Nephron progenitor cell (in vitro differentiated cells): Measurements from ENCODE around the gene PEF1.

Experiments used
- DNase-seq: peaks from one replicate; pipeline ENCODE4 v3.0.0; 2021
- H3K27ac Mint-ChIP-seq: 2 replicates; pipeline ENCODE4 v1.8.0; 2021; ENCODE audit warnings: mild to moderate bottlenecking, moderate library complexity, mixed read lengths
- H3K27me3 Mint-ChIP-seq: 2 replicates; pipeline ENCODE4 v1.8.0; 2021; ENCODE audit warnings: mild to moderate bottlenecking, low read depth, mixed read lengths; ENCODE audit not compliant: poor library complexity
- H3K36me3 Mint-ChIP-seq: 2 replicates; pipeline ENCODE4 v1.8.0; 2021; ENCODE audit warnings: low read depth, mixed read lengths
- H3K4me1 Mint-ChIP-seq: 2 replicates; pipeline ENCODE4 v1.8.0; 2021; ENCODE audit warnings: mixed read lengths
- H3K4me3 Mint-ChIP-seq: 2 replicates; pipeline ENCODE4 v1.8.0; 2021; ENCODE audit warnings: mild to moderate bottlenecking, moderate library complexity, mixed read lengths
- H3K9me3 Mint-ChIP-seq: 2 replicates; pipeline ENCODE4 v1.8.0; 2021; ENCODE audit warnings: mild to moderate bottlenecking, moderate library complexity, mixed read lengths
- CTCF ChIP-seq: fragments of 200-600 bp; sonication (generic); IDR thresholded peaks from 2 replicates; pipeline ENCODE4 v1.5.0; 2021; ENCODE audit warnings: antibody characterized with exemption

PEF1 gene

DNA sequence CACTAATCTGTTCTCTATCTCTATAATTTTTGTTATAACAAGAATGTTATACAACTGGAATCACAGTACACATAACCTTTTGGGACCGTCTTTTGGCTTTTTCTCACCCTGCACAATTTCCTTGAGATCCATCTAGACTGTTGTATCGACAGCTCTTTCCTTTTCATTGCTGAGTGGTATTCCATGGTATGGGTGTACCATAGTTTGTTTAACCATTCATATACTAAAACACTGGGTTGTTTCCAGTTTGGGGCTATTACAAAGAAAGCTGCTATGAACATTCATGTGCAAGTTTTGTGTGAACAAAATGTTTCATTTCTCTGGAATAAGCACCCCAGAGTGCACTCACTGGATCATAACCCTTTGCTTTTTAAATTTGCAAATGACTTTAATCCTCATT, 42.6 kb downstream of the PEF1 start:
- H3K27ac Mint-ChIP-seq = no peak overlapping the region
- H3K36me3 Mint-ChIP-seq = no peaks in the 10 kb centered on the region
- no peak overlapping the region for H3K4me3 Mint-ChIP-seq
- peaks cover 40% of the 10 kb centered on the region for H3K27me3 Mint-ChIP-seq
- no peak for DNase-seq
- no peaks in the 10 kb centered on the region for H3K9me3 Mint-ChIP-seq
- no peak for TF ChIP-seq CTCF
- H3K4me1 Mint-ChIP-seq = no peaks in the 10 kb centered on the region

GRCh38 chr1:31600641-31601040, 44.0 kb downstream of the PEF1 start:
- no peak overlapping the region for H3K4me3 Mint-ChIP-seq
- peaks cover 47% of the 10 kb centered on the region for H3K27me3 Mint-ChIP-seq
- peaks cover 5% of the 10 kb centered on the region for H3K4me1 Mint-ChIP-seq
- H3K9me3 Mint-ChIP-seq = no peaks in the 10 kb centered on the region
- TF ChIP-seq CTCF = no peak
- H3K27ac Mint-ChIP-seq = no peak overlapping the region
- no peak for DNase-seq
- H3K36me3 Mint-ChIP-seq = no peaks in the 10 kb centered on the region

DNA sequence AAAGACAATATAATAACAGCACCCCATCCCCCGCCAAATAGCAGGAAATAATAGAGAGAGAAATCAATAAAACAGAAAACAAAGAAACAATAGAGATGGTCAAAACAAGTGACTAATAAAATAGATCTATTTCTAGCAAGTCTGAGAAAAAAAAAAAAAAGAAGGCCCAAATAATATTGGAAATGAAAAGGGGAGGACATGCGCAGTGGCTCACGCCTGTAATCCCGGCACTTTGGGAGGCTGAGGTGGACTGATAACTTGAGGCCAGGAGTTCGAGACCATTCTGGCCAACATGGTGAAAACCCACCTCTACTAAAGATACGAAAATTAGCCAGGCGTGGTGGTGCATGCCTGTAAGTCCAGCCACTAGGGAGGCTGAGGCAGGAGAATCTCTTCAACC, 45.7 kb downstream of the PEF1 start:
- no peaks in the 10 kb centered on the region for H3K9me3 Mint-ChIP-seq
- no peak overlapping the region for H3K4me3 Mint-ChIP-seq
- no peak overlapping the region for H3K27ac Mint-ChIP-seq
- peaks cover 48% of the 10 kb centered on the region for H3K27me3 Mint-ChIP-seq
- no peaks in the 10 kb centered on the region for H3K36me3 Mint-ChIP-seq
- H3K4me1 Mint-ChIP-seq = peaks cover 5% of the 10 kb centered on the region
- DNase-seq = no peak
- no peak for TF ChIP-seq CTCF

DNA sequence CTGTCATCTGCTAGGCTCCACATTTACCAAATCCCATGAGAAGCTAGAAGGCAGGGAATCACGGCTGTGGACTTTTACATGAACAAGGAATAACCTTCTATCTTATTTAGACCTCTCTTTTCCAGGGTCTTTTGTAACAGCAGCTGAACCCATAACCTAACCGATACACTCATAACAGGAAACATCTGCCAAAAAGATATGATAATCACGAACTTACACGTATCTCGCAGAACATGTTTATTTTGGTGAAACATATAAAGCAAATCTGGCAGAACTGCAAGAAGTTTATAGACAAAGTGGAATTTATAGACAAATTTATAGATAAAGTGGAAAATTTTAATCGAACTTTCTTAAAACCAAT, 48.0 kb downstream of the PEF1 start:
- no peak for TF ChIP-seq CTCF
- H3K4me1 Mint-ChIP-seq = peaks cover 5% of the 10 kb centered on the region
- DNase-seq = no peak

GRCh38 chr1:31595836-31596736, 48.6 kb downstream of the PEF1 start:
- Mint-ChIP-seq H3K9me3 (no peaks in the 10 kb centered on the region), H3K27ac (no peak overlapping the region), H3K27me3 (peaks cover 57% of the 10 kb centered on the region), H3K36me3 (no peaks in the 10 kb centered on the region), H3K4me1 (peaks cover 5% of the 10 kb centered on the region), H3K4me3 (no peak overlapping the region)
- DNase-seq = no peak
- no peak for TF ChIP-seq CTCF

More for the DNA sequence above, 48.0 kb downstream of the PEF1 start:
- H3K36me3 Mint-ChIP-seq = no peaks in the 10 kb centered on the region
- no peak overlapping the region for H3K27ac Mint-ChIP-seq
- H3K27me3 Mint-ChIP-seq = peaks cover 57% of the 10 kb centered on the region
- no peaks in the 10 kb centered on the region for H3K9me3 Mint-ChIP-seq
- H3K4me3 Mint-ChIP-seq = no peak overlapping the region
